Neural cell (in vitro differentiated cells): ENCODE measurements around the gene BCL2L15.

ENCODE experiments used
- EP300 ChIP-seq: fragments of 450-650 bp; conservative IDR thresholded peaks from 2 replicates; pipeline ENCODE4 v1.6.1; 2014; ENCODE audit warnings: antibody characterized with exemption, mild to moderate bottlenecking, moderate library complexity; ENCODE audit not compliant: poor library complexity, severe bottlenecking
- EZH2 ChIP-seq: fragments of 200-600, 300-800 bp; shearing (Covaris generic), sonication (generic); IDR thresholded peaks from 2 replicates; pipeline ENCODE4 v1.6.1; 2014; ENCODE audit warnings: antibody characterized with exemption, low read length, borderline replicate concordance, mild to moderate bottlenecking; ENCODE audit not compliant: insufficient read depth, poor library complexity, severe bottlenecking
- POLR2AphosphoS5 ChIP-seq: IDR thresholded peaks from 2 replicates; pipeline ENCODE4 v1.6.1; 2012
- TF ChIP-seq, protein P1 (sequence below): fragments of 450-650 bp; IDR thresholded peaks from 2 replicates; pipeline ENCODE4 v1.5.1; 2014; ENCODE audit warnings: antibody characterized with exemption, mild to moderate bottlenecking, moderate library complexity; ENCODE audit not compliant: poor library complexity, severe bottlenecking

DNA sequence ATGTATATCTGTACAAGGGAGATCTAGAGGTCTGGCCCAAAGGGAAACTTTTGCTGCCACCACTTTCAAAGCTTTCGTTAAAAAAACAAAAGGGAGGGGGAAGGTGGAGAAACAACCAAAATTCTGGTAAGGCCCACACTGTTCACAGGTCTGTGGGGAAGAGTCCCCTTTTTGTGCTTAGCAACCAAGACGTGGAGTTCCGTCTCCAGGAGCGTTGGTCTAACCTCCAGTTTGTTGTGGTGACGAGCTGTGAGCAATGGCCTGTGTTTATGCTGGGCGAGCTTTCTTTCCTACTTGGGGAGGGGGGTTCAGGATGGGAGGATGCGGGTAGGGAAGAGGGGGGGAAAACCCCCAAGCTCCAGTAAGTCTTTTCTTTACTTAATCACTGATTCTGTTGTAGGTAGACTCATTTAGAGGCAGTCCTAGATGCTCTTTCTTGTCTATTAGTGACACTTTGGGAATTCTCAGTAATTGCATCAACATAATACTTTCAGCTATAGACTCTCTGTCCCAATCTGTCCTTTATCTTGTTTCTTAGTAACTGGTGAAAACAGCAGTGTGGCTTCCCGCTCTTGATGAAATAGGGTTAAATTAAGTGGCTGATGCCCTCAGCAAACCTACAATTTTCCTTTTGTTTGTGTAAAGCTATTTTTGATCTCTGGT, 43.2 kb upstream of the BCL2L15 start:
- TF ChIP-seq, protein P1, sequence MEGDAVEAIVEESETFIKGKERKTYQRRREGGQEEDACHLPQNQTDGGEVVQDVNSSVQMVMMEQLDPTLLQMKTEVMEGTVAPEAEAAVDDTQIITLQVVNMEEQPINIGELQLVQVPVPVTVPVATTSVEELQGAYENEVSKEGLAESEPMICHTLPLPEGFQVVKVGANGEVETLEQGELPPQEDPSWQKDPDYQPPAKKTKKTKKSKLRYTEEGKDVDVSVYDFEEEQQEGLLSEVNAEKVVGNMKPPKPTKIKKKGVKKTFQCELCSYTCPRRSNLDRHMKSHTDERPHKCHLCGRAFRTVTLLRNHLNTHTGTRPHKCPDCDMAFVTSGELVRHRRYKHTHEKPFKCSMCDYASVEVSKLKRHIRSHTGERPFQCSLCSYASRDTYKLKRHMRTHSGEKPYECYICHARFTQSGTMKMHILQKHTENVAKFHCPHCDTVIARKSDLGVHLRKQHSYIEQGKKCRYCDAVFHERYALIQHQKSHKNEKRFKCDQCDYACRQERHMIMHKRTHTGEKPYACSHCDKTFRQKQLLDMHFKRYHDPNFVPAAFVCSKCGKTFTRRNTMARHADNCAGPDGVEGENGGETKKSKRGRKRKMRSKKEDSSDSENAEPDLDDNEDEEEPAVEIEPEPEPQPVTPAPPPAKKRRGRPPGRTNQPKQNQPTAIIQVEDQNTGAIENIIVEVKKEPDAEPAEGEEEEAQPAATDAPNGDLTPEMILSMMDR, result no peak
- TF ChIP-seq EP300, result no peak
- TF ChIP-seq POLR2AphosphoS5, result no peak
- TF ChIP-seq EZH2, result no peak
